ENCODE measurements around the gene OSBPL6.

- TF ChIP-seq CTCF (IDR thresholded peaks at IDR 0.05; ENCODE audit: low read length) (no peak), EZH2 (optimal IDR thresholded peaks at IDR 0.05; ENCODE audit: low read depth, low read length) (no peak), EZH2phosphoT487 (IDR thresholded peaks at IDR 0.05; ENCODE audit: low read length) (no peak)
Observed at GRCh38 chr2:178418426-178418825, 224.1 kb downstream of the OSBPL6 start.
